ENCODE data around the gene FXYD6. TPM values are rescaled to one million over a fixed set of nuclear protein-coding genes. Genes with fewer than 3 reads are reported as not detected.

The FXYD6 gene
- total and polyA plus RNA-seq, 8 donors = 12.7 to 187 (median 40.6) TPM

DNA sequence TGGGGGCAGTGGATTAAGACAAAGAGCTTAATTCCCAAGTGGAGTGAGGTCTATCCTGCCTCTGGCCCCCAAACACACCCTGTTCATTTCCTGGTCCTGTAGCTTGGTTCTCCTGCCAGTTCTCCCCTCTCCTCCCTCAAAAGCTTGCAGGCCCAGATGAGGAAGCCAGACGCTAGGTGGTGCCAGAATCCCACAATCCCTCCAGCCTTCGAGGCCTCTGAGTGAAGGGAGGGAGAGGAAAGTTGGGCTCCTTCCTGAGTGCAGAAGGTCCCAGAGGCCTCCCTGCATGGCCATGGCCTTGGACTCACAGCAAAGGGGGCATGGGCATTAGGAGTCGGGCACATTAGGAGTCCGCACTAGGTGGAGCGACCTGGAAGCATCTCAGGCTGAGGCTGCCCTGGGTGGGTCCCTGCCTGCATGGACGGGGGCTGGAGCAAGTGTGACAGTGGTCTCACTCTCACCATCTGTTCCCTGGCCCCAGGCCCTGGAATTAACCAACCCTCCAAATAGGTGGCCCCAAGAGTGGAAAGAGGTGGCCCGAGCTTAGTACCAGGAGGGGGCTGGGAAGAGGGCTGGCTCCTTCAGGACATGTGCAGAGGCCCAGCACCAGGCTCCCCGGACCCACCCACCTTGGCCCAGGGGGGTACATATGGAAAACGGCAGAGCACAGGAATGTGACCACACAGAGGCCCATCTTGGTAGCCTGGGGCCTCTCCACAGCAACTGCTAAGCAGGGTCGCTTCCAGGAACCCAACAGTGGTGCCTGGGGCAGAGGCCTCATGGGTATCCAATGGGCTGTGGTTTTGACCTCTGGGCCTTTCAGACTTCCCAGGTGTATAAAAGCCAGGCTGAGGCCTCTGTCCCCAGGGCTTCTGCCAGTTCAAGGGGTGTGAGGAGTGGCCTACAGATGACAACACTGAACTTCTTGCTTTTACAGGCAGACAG is 57.1 kb downstream of the FXYD6 start:
- Histone ChIP-seq H3K9me3 (no peaks in the 10 kb centered on the region), H3K27ac (no peak overlapping the region), H3K27me3 (peaks cover 0 to 14% (median 0%) of the 10 kb centered on the region in 3 donors), H3K4me3 (no peak overlapping the region), H3K36me3 (no peaks in the 10 kb centered on the region), H3K4me1 (peaks cover 26 to 69% (median 53%) of the 10 kb centered on the region in 4 donors)
- peak; percentile 66 to 94 for DNase-seq
- TF ChIP-seq, protein P1, sequence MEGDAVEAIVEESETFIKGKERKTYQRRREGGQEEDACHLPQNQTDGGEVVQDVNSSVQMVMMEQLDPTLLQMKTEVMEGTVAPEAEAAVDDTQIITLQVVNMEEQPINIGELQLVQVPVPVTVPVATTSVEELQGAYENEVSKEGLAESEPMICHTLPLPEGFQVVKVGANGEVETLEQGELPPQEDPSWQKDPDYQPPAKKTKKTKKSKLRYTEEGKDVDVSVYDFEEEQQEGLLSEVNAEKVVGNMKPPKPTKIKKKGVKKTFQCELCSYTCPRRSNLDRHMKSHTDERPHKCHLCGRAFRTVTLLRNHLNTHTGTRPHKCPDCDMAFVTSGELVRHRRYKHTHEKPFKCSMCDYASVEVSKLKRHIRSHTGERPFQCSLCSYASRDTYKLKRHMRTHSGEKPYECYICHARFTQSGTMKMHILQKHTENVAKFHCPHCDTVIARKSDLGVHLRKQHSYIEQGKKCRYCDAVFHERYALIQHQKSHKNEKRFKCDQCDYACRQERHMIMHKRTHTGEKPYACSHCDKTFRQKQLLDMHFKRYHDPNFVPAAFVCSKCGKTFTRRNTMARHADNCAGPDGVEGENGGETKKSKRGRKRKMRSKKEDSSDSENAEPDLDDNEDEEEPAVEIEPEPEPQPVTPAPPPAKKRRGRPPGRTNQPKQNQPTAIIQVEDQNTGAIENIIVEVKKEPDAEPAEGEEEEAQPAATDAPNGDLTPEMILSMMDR (IDR thresholded peaks at IDR 0.05) = peak in 4 of 7 experiments; percentile 14 to 35 (median 22)
- TF ChIP-seq POLR2A (IDR thresholded peaks at IDR 0.05) = no peak
- peak in 1 of 3 donors; percentile 13 for TF ChIP-seq POLR2AphosphoS5 (IDR thresholded peaks at IDR 0.05)
- TF ChIP-seq EP300 (IDR thresholded peaks at IDR 0.05) = no peak
- intact Hi-C loops (cut with DNase I; ENCODE audit: low total_unique reads) = loop anchor here (5.0 kb wide), 1 partner anchor 392 kb away; no protein-coding TSS in a partner anchor
- WGBS, 5 donors = 62 to 72% (median 66%) methylated on average over 8 to 10 of the region's 10 CpGs

DNA sequence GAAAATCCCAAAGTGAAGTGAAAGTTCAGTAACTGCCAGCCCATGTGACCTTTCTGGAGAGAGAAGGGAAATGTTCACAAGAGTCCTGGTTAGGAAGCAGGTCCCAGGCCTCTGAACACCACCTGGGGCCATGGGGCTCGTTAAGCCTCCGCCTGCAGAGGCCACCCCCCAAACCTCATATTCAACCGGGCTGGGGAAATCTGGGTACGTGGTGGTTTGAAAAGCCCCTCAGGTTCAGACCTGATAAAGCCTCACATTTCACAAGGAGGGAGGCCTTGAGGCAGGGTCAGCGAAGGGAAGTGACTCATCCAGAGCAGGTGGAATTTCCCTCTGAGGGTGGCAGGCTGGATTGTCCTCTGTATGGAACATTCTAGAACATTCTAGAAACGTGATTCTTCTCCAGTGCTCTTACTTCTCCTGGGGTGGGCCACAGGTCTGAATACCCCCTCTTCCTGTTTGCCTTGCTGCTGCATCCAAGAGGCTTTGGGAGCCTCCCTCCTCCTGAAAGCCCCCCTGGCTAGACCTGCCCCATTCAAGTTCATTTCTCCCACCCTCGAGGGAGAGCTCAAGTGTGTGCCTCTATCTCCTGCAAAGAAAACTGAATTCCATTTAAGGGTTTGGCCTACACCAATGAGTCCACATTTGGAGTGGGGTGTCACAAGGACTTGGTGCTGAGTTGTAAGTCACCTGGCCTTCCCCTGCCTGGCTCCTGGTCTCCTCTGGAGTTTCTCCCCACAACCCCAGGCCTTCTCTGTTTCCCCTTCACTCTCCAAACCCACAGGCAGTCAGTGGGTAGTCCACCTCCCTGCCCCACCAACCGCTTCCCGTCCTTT is 58.2 kb downstream of the FXYD6 start:
- WGBS, 5 donors = 54 to 60% (median 56%) methylated on average over 9 of the region's 9 CpGs

DNA sequence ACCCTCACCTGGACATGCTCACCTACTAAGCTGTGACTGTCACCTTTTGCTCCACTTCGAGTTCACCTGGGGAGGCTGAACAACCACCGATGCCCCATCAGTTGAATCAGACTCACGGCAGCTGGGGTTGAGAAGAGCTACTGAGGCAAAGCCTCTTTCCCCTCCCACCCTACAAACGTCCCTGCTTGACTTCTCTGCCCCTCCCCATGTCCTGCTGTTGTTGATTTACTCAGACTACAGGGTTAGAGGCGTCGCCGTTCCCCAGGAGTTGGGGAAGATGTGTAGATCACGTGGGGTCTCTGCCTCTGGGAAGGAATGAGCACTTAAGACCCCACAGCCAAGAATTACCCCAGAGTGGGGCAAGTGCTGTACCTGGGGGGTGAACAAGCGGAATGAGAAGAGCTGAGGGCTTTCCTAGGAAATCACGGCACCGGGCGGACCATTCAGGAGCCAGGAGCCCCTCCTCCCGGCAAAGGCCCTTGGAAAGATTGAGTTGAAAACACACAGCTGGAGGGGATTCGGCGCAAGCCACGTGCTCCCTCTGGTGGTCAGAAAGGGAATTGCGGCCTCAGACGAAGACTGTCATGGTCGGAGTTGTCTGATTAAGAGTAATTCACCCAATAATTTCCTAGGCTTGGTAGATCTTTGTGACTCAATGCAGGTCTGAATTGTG is 59.0 kb downstream of the FXYD6 start:
- no peaks in the 10 kb centered on the region for H3K9me3 ChIP-seq

More for the DNA sequence above, 58.2 kb downstream of the FXYD6 start:
- Histone ChIP-seq H3K36me3 (no peaks in the 10 kb centered on the region), H3K27ac (peak overlapping the region in 2 of 5 donors; percentile 74 to 80), H3K4me1 (peaks cover 26 to 59% (median 44%) of the 10 kb centered on the region in 4 donors), H3K9me3 (no peaks in the 10 kb centered on the region), H3K4me3 (no peak overlapping the region), H3K27me3 (peaks cover 0 to 14% (median 0%) of the 10 kb centered on the region in 3 donors)
- TF ChIP-seq POLR2A (IDR thresholded peaks at IDR 0.05) = no peak
- TF ChIP-seq, protein P1 (IDR thresholded peaks at IDR 0.05) = peak in 2 of 7 experiments; percentile 17 to 59
- TF ChIP-seq EP300 (IDR thresholded peaks at IDR 0.05) = no peak
- no peak for TF ChIP-seq POLR2AphosphoS5 (IDR thresholded peaks at IDR 0.05)
- intact Hi-C loops (cut with DNase I; ENCODE audit: low total_unique reads) = loop anchor here (5.0 kb wide), 1 partner anchor 391 kb away; no protein-coding TSS in a partner anchor
- no peak for DNase-seq

More for the DNA sequence above, 59.0 kb downstream of the FXYD6 start:
- DNase-seq = peak; percentile 79 to 94
- WGBS, 5 donors = 8 to 21% (median 13%) methylated on average over 15 to 19 of the region's 19 CpGs
- TF ChIP-seq EP300 (IDR thresholded peaks at IDR 0.05) (no peak), POLR2AphosphoS5 (IDR thresholded peaks at IDR 0.05) (no peak)
- TF ChIP-seq, protein P1 (IDR thresholded peaks at IDR 0.05) = peak in 6 of 7 experiments; percentile 93 to 100 (median 100)
- Histone ChIP-seq H3K4me1 (peaks cover 26 to 51% (median 39%) of the 10 kb centered on the region in 4 donors), H3K27ac (peak overlapping the region in 4 of 5 donors; percentile 46 to 80 (median 74)), H3K36me3 (no peaks in the 10 kb centered on the region), H3K27me3 (peaks cover 0 to 13% (median 0%) of the 10 kb centered on the region in 3 donors), H3K4me3 (peak overlapping the region in 1 of 4 donors; percentile 13)
- intact Hi-C loops (cut with DNase I; ENCODE audit: low total_unique reads) = loop anchor here (5.0 kb wide), 1 partner anchor 390 kb away; no protein-coding TSS in a partner anchor

Measured in stomach (tissue), 9 donors.